ENCODE data around the gene TOR4A. TPM values are rescaled to one million over a fixed set of nuclear protein-coding genes. Genes with fewer than 3 reads are reported as not detected.

TOR4A gene
- total RNA-seq, 1 experiment from 2014 or later: 9.7 TPM

DNA sequence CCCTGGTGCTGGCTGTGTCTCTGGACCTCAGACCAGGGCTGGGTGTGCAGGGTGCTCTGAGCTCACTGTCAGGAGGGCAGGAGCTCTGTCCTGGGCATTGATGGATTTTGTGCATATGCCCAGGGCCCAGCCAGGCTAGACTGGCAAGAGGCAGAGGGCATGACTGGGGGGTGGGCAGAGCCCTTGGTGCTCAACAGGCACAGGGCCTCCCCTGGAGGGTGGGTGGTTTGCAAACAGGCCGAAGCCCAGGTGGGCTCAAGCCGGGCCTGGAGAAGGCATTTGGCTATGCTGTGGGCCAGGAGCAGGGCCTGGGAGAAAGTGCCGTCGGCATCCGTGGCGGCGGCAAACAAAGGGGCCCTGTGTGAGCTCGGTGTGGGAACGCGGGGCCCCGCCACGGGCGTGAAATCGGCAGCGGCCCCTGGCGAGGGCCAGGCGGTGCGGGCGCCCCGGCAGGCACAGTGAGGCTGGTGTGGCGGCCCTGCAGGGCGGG lies 26.4 kb downstream of the TOR4A start:
- peaks cover 27% of the 10 kb centered on the region for H3K27me3 ChIP-seq (replicated peaks)
- H3K27ac ChIP-seq: no peak overlapping the region
- no peak overlapping the region for H3K4me3 ChIP-seq
- no peak for DNase-seq (ENCODE audit: low read depth in 1 of 2, low spot score in 2 of 2)
- H3K9me3 ChIP-seq (replicated peaks): no peaks in the 10 kb centered on the region
- no peaks in the 10 kb centered on the region for H3K36me3 ChIP-seq
- H3K4me1 ChIP-seq (replicated peaks): peaks cover 17% of the 10 kb centered on the region

DNA sequence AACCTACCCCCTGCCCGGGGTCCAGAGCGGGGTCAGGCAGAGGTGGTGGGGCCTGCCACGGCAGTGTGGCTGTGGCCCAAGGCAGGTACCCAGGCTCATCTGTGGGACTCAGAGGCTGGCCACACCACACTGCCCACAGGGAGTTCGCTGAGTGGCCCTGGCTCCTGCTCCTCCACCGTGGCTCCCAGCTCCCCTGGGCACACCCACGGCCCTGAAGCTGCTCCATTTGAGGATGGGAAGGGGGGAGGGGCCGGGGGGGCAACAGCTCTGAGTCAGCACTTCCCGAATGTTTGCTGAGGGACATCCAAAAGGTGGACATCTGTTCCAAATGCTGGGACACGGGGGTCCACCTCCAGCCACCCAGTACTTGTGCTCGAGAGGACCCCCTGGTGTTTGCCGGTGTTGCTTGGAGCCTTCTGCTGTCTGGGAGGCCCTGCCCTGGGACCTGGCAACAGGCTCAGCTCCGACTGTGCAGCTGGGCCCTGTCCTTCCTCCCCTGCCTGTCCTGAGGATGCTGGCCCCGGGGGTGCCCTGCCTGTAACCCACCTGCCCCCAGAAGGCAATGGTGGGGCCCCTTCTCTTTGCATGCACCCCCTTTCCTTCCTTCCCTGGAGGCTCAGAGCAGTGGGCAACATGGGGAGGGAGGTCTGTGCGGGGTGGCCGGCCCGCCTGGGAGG lies 27.0 kb downstream of the TOR4A start:
- Histone ChIP-seq H3K9me3 (replicated peaks) (no peaks in the 10 kb centered on the region), H3K4me1 (replicated peaks) (peaks cover 17% of the 10 kb centered on the region), H3K27me3 (replicated peaks) (peaks cover 23% of the 10 kb centered on the region), H3K27ac (no peak overlapping the region), H3K4me3 (no peak overlapping the region), H3K36me3 (no peaks in the 10 kb centered on the region)
- no peak for DNase-seq (ENCODE audit: low read depth in 1 of 2, low spot score in 2 of 2)

GRCh38 chr9:137305060-137305797 lies 27.7 kb downstream of the TOR4A start:
- Histone ChIP-seq H3K4me3 (no peak overlapping the region), H3K27me3 (replicated peaks) (peaks cover 16% of the 10 kb centered on the region), H3K9me3 (replicated peaks) (no peaks in the 10 kb centered on the region), H3K4me1 (replicated peaks) (peaks cover 17% of the 10 kb centered on the region), H3K27ac (no peak overlapping the region), H3K36me3 (no peaks in the 10 kb centered on the region)
- peak in 1 of 2 experiments; percentile 44 for DNase-seq (ENCODE audit: low read depth in 1 of 2, low spot score in 2 of 2)

- H3K9me3 ChIP-seq (replicated peaks): no peaks in the 10 kb centered on the region
- peaks cover 16% of the 10 kb centered on the region for H3K4me1 ChIP-seq (replicated peaks)
- no peak for DNase-seq (ENCODE audit: low read depth in 1 of 2, low spot score in 2 of 2)
- H3K4me3 ChIP-seq: no peak overlapping the region
- no peak overlapping the region for H3K27ac ChIP-seq
- no peaks in the 10 kb centered on the region for H3K36me3 ChIP-seq
- peaks cover 14% of the 10 kb centered on the region for H3K27me3 ChIP-seq (replicated peaks)
Measured at GRCh38 chr9:137305798-137306065, 28.2 kb downstream of the TOR4A start.

GRCh38 chr9:137306066-137306849 lies 28.7 kb downstream of the TOR4A start:
- no peak overlapping the region for H3K4me3 ChIP-seq
- H3K9me3 ChIP-seq (replicated peaks): no peaks in the 10 kb centered on the region
- no peak for DNase-seq (ENCODE audit: low read depth in 1 of 2, low spot score in 2 of 2)
- no peaks in the 10 kb centered on the region for H3K36me3 ChIP-seq
- peaks cover 11% of the 10 kb centered on the region for H3K4me1 ChIP-seq (replicated peaks)
- H3K27ac ChIP-seq: no peak overlapping the region
- H3K27me3 ChIP-seq (replicated peaks): peaks cover 9% of the 10 kb centered on the region

- H3K36me3 ChIP-seq: no peaks in the 10 kb centered on the region
- DNase-seq (ENCODE audit: low read depth in 1 of 2, low spot score in 2 of 2): no peak
- no peaks in the 10 kb centered on the region for H3K9me3 ChIP-seq (replicated peaks)
- no peak overlapping the region for H3K4me3 ChIP-seq
- H3K27ac ChIP-seq: no peak overlapping the region
- peaks cover 5% of the 10 kb centered on the region; the same call in 1 of the 2 replicates for H3K27me3 ChIP-seq (replicated peaks)
- peaks cover 6% of the 10 kb centered on the region; the same call in 1 of the 2 replicates for H3K4me1 ChIP-seq (replicated peaks)
Measured at GRCh38 chr9:137306850-137307254, 29.3 kb downstream of the TOR4A start.

GRCh38 chr9:137307255-137308056 lies 29.9 kb downstream of the TOR4A start:
- Histone ChIP-seq H3K4me1 (replicated peaks) (peaks cover 5% of the 10 kb centered on the region; the same call in 1 of the 2 replicates), H3K36me3 (no peaks in the 10 kb centered on the region), H3K4me3 (no peak overlapping the region), H3K27me3 (replicated peaks) (peaks cover 5% of the 10 kb centered on the region; the same call in 1 of the 2 replicates), H3K27ac (no peak overlapping the region), H3K9me3 (replicated peaks) (no peaks in the 10 kb centered on the region)
- DNase-seq (ENCODE audit: low read depth in 1 of 2, low spot score in 2 of 2): peak in 1 of 2 experiments; percentile 39

GRCh38 chr9:137308057-137308619 lies 30.6 kb downstream of the TOR4A start:
- DNase-seq (ENCODE audit: low read depth in 1 of 2, low spot score in 2 of 2): no peak
- no peak overlapping the region for H3K27ac ChIP-seq
- H3K27me3 ChIP-seq (replicated peaks): peaks cover 5% of the 10 kb centered on the region; the same call in 1 of the 2 replicates
- no peaks in the 10 kb centered on the region for H3K4me1 ChIP-seq (replicated peaks)
- H3K4me3 ChIP-seq: no peak overlapping the region
- no peaks in the 10 kb centered on the region for H3K36me3 ChIP-seq
- H3K9me3 ChIP-seq (replicated peaks): no peaks in the 10 kb centered on the region

- Histone ChIP-seq H3K4me1 (replicated peaks) (no peaks in the 10 kb centered on the region), H3K27ac (no peak overlapping the region), H3K4me3 (no peak overlapping the region), H3K36me3 (no peaks in the 10 kb centered on the region), H3K27me3 (replicated peaks) (peaks cover 5% of the 10 kb centered on the region; the same call in 1 of the 2 replicates), H3K9me3 (replicated peaks) (no peaks in the 10 kb centered on the region)
- DNase-seq (ENCODE audit: low read depth in 1 of 2, low spot score in 2 of 2): no peak
Measured at GRCh38 chr9:137309368-137310188, 32.1 kb downstream of the TOR4A start.

DNA sequence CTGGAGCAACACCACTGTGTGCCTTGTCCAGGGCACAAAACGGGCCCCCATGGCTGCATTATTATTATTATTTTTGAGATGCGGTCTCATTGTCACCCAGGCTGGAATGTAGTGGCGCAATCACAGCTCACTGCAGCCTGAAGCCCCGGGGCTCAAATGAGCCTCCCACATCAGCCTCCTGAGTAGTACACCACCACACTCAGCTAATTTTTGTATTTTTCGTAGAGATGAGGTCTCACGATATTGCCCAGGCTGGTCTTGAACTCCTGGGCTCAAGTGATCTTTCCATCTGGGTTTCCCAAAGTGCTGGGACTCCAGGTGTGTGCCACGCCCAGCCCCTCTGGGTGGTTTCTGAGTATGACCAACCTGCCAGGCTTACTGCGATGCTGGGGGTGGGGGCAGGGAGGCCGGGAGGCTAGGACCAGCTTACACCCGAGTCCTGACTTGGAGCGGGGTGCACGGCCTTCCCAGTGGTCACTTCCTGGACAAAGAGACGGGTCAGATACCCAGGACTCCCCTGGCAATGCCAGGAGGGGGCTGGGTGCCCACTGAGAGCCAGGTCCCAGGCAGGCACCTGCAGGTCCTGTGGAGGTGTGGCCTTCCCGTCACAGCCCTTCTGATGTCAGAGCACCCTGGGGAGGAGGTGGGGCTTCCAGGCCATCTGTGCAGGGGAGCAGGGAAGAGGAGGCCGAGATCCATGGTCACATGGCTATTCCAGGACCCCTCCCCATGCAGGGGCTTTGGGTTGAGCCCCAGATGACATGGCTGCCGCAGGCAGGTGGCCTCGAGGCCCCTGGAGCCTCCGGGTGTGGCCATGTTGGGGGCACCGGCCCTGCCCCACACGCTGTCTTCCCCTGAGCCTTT lies 32.9 kb downstream of the TOR4A start:
- Histone ChIP-seq H3K27ac (no peak overlapping the region), H3K27me3 (replicated peaks) (peaks cover 5% of the 10 kb centered on the region; the same call in 1 of the 2 replicates), H3K4me1 (replicated peaks) (no peaks in the 10 kb centered on the region), H3K36me3 (no peaks in the 10 kb centered on the region), H3K9me3 (replicated peaks) (no peaks in the 10 kb centered on the region), H3K4me3 (no peak overlapping the region)
- DNase-seq (ENCODE audit: low read depth in 1 of 2, low spot score in 2 of 2): no peak

DNA sequence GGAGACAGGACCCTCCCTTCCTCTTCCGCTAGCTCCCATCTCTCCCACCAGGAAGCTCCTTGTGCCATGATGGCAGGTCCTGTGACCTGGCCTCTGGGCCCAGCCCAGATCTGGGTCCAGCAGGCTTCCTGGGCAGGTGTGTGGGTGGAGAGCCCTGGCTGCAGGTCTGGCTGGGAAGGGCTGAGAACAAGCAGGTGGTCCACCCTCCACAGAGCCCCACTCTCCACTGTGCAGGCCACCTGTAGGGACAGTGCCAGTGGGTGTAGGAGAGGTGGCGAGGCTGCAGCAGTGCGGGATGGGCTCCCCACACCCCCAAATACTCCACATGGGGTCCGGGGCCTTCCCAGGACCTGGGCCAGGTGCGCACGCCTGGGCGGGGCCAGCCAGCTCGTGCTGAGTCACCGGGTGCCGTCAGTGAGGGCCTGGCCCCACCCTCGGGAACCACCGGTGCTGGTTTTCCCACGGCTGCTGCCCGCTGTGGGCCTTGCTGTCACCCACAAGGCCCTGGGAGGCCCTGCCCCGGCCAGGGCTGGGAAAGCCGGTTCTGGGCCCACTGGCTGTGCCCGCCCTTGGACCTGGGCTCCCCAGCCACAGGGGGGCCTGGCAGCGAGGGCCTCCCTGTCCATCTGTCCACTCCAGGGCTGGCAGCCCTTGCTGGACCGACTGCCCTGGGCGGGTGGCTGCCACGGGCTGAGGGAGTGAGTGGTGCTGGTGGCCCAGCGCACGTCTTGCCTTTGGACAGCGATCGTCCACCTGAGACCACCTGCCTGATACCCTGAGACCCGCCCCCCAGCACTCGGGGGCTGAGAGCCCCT lies 33.9 kb downstream of the TOR4A start:
- no peak overlapping the region for H3K27ac ChIP-seq
- H3K4me1 ChIP-seq (replicated peaks): peaks cover 4% of the 10 kb centered on the region
- H3K9me3 ChIP-seq (replicated peaks): no peaks in the 10 kb centered on the region
- H3K4me3 ChIP-seq: no peak overlapping the region
- DNase-seq (ENCODE audit: low read depth in 1 of 2, low spot score in 2 of 2): peak in 1 of 2 experiments; percentile 41
- H3K36me3 ChIP-seq: no peaks in the 10 kb centered on the region
- peaks cover 5% of the 10 kb centered on the region; the same call in 1 of the 2 replicates for H3K27me3 ChIP-seq (replicated peaks)

All from SJSA1 (cell line).